Measurements from ENCODE around the gene SLC39A11.
"Not testable (repeated sequence)": the region's sequence is repeated elsewhere in the genome, so short reads cannot be mapped to it uniquely, and the experiment has no call there.

The SLC39A11 gene

GRCh38 chr17:72996791-72997190 lies 95.7 kb downstream of the SLC39A11 start:
- TF ChIP-seq, protein P1, sequence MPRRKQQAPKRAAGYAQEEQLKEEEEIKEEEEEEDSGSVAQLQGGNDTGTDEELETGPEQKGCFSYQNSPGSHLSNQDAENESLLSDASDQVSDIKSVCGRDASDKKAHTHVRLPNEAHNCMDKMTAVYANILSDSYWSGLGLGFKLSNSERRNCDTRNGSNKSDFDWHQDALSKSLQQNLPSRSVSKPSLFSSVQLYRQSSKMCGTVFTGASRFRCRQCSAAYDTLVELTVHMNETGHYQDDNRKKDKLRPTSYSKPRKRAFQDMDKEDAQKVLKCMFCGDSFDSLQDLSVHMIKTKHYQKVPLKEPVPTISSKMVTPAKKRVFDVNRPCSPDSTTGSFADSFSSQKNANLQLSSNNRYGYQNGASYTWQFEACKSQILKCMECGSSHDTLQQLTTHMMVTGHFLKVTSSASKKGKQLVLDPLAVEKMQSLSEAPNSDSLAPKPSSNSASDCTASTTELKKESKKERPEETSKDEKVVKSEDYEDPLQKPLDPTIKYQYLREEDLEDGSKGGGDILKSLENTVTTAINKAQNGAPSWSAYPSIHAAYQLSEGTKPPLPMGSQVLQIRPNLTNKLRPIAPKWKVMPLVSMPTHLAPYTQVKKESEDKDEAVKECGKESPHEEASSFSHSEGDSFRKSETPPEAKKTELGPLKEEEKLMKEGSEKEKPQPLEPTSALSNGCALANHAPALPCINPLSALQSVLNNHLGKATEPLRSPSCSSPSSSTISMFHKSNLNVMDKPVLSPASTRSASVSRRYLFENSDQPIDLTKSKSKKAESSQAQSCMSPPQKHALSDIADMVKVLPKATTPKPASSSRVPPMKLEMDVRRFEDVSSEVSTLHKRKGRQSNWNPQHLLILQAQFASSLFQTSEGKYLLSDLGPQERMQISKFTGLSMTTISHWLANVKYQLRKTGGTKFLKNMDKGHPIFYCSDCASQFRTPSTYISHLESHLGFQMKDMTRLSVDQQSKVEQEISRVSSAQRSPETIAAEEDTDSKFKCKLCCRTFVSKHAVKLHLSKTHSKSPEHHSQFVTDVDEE (CRISPR knock-in tag; IDR thresholded peaks at IDR 0.05) = no peak
- TF ChIP-seq ZNF70 (CRISPR knock-in tag; IDR thresholded peaks at IDR 0.05) = no peak
- TF ChIP-seq CSRNP3 (CRISPR knock-in tag; IDR thresholded peaks at IDR 0.05) = no peak
- TF ChIP-seq TOX (CRISPR knock-in tag; IDR thresholded peaks at IDR 0.05; ENCODE audit: borderline replicate concordance) = no peak
- TF ChIP-seq GLIS3 (CRISPR knock-in tag; IDR thresholded peaks at IDR 0.05) = no peak
- TF ChIP-seq SNAI2 (CRISPR knock-in tag; IDR thresholded peaks at IDR 0.05) = no peak
- TF ChIP-seq RARB (CRISPR knock-in tag; IDR thresholded peaks at IDR 0.05) = no peak
- no peak for TF ChIP-seq ZNF8 (CRISPR knock-in tag; IDR thresholded peaks at IDR 0.05)
- ATAC-seq = no peak

DNA sequence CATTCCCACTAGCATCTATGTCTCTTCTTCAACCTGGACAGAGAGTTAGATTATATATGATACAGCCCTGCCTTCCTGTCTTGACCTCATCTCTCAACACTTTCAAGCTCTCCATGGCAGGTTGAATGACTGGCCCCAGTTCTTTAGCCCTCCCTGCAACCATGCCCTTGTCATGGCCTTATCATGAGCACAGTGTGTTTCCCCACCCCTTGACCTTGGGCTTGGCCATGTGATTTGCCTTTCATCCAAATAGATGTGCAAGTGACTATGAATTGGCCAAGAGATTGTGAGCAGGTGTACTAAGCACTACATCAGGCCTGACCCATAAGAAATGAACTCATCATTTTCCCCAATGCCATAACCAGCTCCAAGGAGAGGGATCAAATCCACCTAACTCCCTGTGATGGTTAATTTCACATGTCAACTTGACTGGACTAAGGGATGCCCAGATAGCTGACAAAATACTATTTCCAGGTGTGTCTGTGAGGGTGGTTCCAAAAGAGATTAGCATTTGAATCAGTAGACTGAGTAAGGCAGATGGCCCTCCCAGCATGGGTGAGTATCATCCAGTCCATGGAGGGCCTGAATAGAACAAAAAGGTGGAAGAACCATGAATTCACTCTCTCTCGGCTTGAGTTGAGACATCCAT lies 97.4 kb downstream of the SLC39A11 start:
- TF ChIP-seq RARB (CRISPR knock-in tag; IDR thresholded peaks at IDR 0.05) (no peak), ZC3H10 (CRISPR knock-in tag; IDR thresholded peaks at IDR 0.05) (no peak), ISL1 (CRISPR knock-in tag; IDR thresholded peaks at IDR 0.05) (no peak), SNAI2 (CRISPR knock-in tag; IDR thresholded peaks at IDR 0.05) (no peak), ZNF565 (CRISPR knock-in tag; conservative IDR thresholded peaks at IDR 0.05; ENCODE audit: low read depth) (no peak), POU6F1 (CRISPR knock-in tag; IDR thresholded peaks at IDR 0.05; ENCODE audit: borderline replicate concordance, low read depth) (no peak), ZFP3 (CRISPR knock-in tag; IDR thresholded peaks at IDR 0.05) (no peak), ARNTL (CRISPR knock-in tag; IDR thresholded peaks at IDR 0.05; ENCODE audit: borderline replicate concordance, low read depth) (no peak), GLIS3 (CRISPR knock-in tag; IDR thresholded peaks at IDR 0.05) (no peak), CSDC2 (CRISPR knock-in tag; IDR thresholded peaks at IDR 0.05) (no peak), CSRNP3 (CRISPR knock-in tag; IDR thresholded peaks at IDR 0.05) (no peak), PPARA (CRISPR knock-in tag; IDR thresholded peaks at IDR 0.05; ENCODE audit: borderline replicate concordance) (no peak)
- TF ChIP-seq, protein P1 (CRISPR knock-in tag; IDR thresholded peaks at IDR 0.05) = no peak
- TF ChIP-seq, protein P2, sequence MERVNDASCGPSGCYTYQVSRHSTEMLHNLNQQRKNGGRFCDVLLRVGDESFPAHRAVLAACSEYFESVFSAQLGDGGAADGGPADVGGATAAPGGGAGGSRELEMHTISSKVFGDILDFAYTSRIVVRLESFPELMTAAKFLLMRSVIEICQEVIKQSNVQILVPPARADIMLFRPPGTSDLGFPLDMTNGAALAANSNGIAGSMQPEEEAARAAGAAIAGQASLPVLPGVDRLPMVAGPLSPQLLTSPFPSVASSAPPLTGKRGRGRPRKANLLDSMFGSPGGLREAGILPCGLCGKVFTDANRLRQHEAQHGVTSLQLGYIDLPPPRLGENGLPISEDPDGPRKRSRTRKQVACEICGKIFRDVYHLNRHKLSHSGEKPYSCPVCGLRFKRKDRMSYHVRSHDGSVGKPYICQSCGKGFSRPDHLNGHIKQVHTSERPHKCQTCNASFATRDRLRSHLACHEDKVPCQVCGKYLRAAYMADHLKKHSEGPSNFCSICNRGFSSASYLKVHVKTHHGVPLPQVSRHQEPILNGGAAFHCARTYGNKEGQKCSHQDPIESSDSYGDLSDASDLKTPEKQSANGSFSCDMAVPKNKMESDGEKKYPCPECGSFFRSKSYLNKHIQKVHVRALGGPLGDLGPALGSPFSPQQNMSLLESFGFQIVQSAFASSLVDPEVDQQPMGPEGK (CRISPR knock-in tag; IDR thresholded peaks at IDR 0.05; ENCODE audit: borderline replicate concordance) = no peak
- no peak for ATAC-seq

- not testable (repeated sequence) for ATAC-seq
Measured at GRCh38 chr17:72992783-72993467, 99.6 kb downstream of the SLC39A11 start.

All from SK-N-SH treated with all-trans-retinoic acid at 6 μM for 48 hours (cell line).